PC-3 (cell line): Measurements from ENCODE around the gene UBAC1. TPM values are rescaled to one million over a fixed set of nuclear protein-coding genes. Genes with fewer than 3 reads are reported as not detected.

Experiments used
- ATAC-seq: fragments of 200-7000 bp; cut with Tn5 transposase; 2 replicates; pipeline ENCODE4 v1.9.1; 2020; ENCODE audit warnings: mild to moderate bottlenecking, moderate library complexity
- BruUV-seq: library from RNA; stranded (reverse); fragments of 400-500 nt; replicated peaks from 2 replicates; lab custom pipeline; 2021; lab: Mats Ljungman, UMichigan
- CTCF ChIA-PET: fragments of 300-600 bp; sonication (Branson Sonifier 250); formaldehyde crosslinking; loops from one replicate; lab custom pipeline; 2022; ENCODE audit warnings: antibody characterized with exemption; lab: Charles Lee
- POLR2A ChIA-PET: fragments of 300-600 bp; sonication (Branson Sonifier 250); formaldehyde crosslinking; loops from one replicate; lab custom pipeline; 2022; ENCODE audit warnings: antibody characterized with exemption; ENCODE audit not compliant: unreplicated experiment; lab: Charles Lee
- DNase-seq: peaks from one replicate; pipeline ENCODE4 v3.0.0-alpha.2; 2015
- H2AFZ ChIP-seq: fragments of 300-600 bp; sonication (generic); 2 replicates; pipeline ENCODE4 v1.6.0; 2016; ENCODE audit warnings: antibody characterized with exemption, low read length
- H3F3A ChIP-seq: fragments of 300-600 bp; sonication (generic); one replicate; pipeline ENCODE4 v1.6.0; 2017; ENCODE audit warnings: antibody characterized with exemption, low read length, control low read depth, mild to moderate bottlenecking; ENCODE audit not compliant: unreplicated experiment
- H3K27ac ChIP-seq: fragments of 300-600 bp; sonication (generic); 2 replicates; pipeline ENCODE4 v1.5.1; 2016; ENCODE audit warnings: mild to moderate bottlenecking, low read length
- H3K27me3 ChIP-seq: fragments of 300-600 bp; sonication (generic); 2 replicates; pipeline ENCODE4 v1.6.1; 2016; ENCODE audit warnings: low read length, mixed read lengths
- H3K36me3 ChIP-seq: fragments of 300-600 bp; sonication (generic); 2 replicates; pipeline ENCODE4 v1.6.1; 2016; ENCODE audit warnings: low read depth, mixed run types, low read length, mixed read lengths
- H3K4me1 ChIP-seq: fragments of 300-600 bp; sonication (generic); 2 replicates; pipeline ENCODE4 v1.5.1; 2016; ENCODE audit warnings: low read length; ENCODE audit not compliant: insufficient read depth
- H3K4me2 ChIP-seq: fragments of 300-600 bp; sonication (generic); 2 replicates; pipeline ENCODE4 v1.6.0; 2016; ENCODE audit warnings: low read length
- H3K4me3 ChIP-seq: fragments of 300-600 bp; sonication (generic); 2 replicates; pipeline ENCODE4 v1.5.1; 2016; ENCODE audit warnings: mild to moderate bottlenecking, low read length, mixed read lengths
- H3K79me2 ChIP-seq: fragments of 300-600 bp; sonication (generic); 2 replicates; pipeline ENCODE4 v1.6.1; 2017; ENCODE audit warnings: low read length, mixed read lengths
- H3K9ac ChIP-seq: fragments of 300-600 bp; sonication (generic); 2 replicates; pipeline ENCODE4 v1.6.0; 2016; ENCODE audit warnings: mild to moderate bottlenecking, low read length
- H3K9me2 ChIP-seq: fragments of 300-600 bp; sonication (generic); replicated peaks from 2 replicates; pipeline ENCODE4 v1.6.1; 2016; ENCODE audit warnings: mixed run types, low read length, mixed read lengths
- H3K9me3 ChIP-seq: fragments of 300-600 bp; sonication (generic); 2 replicates; pipeline ENCODE4 v1.6.1; 2016; ENCODE audit warnings: low read length, mixed read lengths
- H4K20me1 ChIP-seq: fragments of 300-600 bp; sonication (generic); 2 replicates; pipeline ENCODE4 v1.6.1; 2016; ENCODE audit warnings: low read length, mixed read lengths
- CTCF ChIP-seq: fragments of 300-600 bp; sonication (generic); conservative IDR thresholded peaks from 2 replicates; pipeline ENCODE4 v1.5.1; 2017; ENCODE audit warnings: antibody characterized with exemption, low read depth, mild to moderate bottlenecking, low read length
- EZH2 ChIP-seq: fragments of 300-600 bp; sonication (generic); IDR thresholded peaks from one replicate; pipeline ENCODE4 v1.6.1; 2017; ENCODE audit warnings: antibody characterized with exemption, mild to moderate bottlenecking, low read length; ENCODE audit not compliant: unreplicated experiment
- EZH2phosphoT487 ChIP-seq: fragments of 300-600 bp; sonication (generic); IDR thresholded peaks from 2 replicates; pipeline ENCODE4 v1.6.1; 2018; ENCODE audit warnings: mild to moderate bottlenecking, antibody characterized with exemption, low read length, borderline replicate concordance
- intact Hi-C: fragments of 100-400 bp; cut with micrococcal nuclease; formaldehyde crosslinking; loops from 2 replicates; pipeline ENCODE4 v1.9.0; 2023
- total RNA-seq: library from RNA; depleted of rRNA; stranded (reverse); fragments of >200 nt; gene quantifications from 2 replicates; pipeline ENCODE4 v1.2.3, GENCODE V29; 2014

UBAC1 gene
- total RNA-seq, 1 experiment from 2014 or later, result 77.3 TPM

GRCh38 chr9:136010176-136010575 lies 49.0 kb upstream of the UBAC1 start:
- no TSS peak for BruUV-seq
- no peaks in the 10 kb centered on the region for H3K79me2 ChIP-seq
- ATAC-seq, result no peak

GRCh38 chr9:136009516-136009915 lies 48.3 kb upstream of the UBAC1 start:
- no peak overlapping the region for H3K4me2 ChIP-seq
- H3K9me3 ChIP-seq, result no peaks in the 10 kb centered on the region
- H3K4me1 ChIP-seq, result peaks cover 17% of the 10 kb centered on the region
- no peak overlapping the region for H3K27ac ChIP-seq
- ATAC-seq, result no peak
- H3K36me3 ChIP-seq, result no peaks in the 10 kb centered on the region
- no peaks in the 10 kb centered on the region for H3K79me2 ChIP-seq
- no peak overlapping the region for H2AFZ ChIP-seq
- BruUV-seq, result no TSS peak
- H3K9me2 ChIP-seq, result no peaks in the 10 kb centered on the region
- intact Hi-C loops, result no loop called here
- ChIA-PET POLR2A (no interaction called here), CTCF (no interaction called here)
- no peak for DNase-seq
- H4K20me1 ChIP-seq, result no peaks in the 10 kb centered on the region
- no peak overlapping the region for H3K4me3 ChIP-seq
- no peak overlapping the region for H3K9ac ChIP-seq
- TF ChIP-seq EZH2phosphoT487, result no peak
- TF ChIP-seq EZH2, result no peak
- no peak for TF ChIP-seq CTCF
- no peaks in the 10 kb centered on the region for H3K27me3 ChIP-seq
- peaks cover 4% of the 10 kb centered on the region for H3F3A ChIP-seq

More at GRCh38 chr9:136010176-136010575, 49.0 kb upstream of the UBAC1 start:
- H3K9me2 ChIP-seq, result no peaks in the 10 kb centered on the region
- peaks cover 4% of the 10 kb centered on the region for H3F3A ChIP-seq
- CTCF ChIA-PET, result no interaction called here
- H3K9ac ChIP-seq, result no peak overlapping the region
- no peak overlapping the region for H2AFZ ChIP-seq
- no peak overlapping the region for H3K27ac ChIP-seq
- POLR2A ChIA-PET, result no interaction called here
- H3K4me3 ChIP-seq, result no peak overlapping the region
- no peak overlapping the region for H3K4me2 ChIP-seq
- intact Hi-C loops, result no loop called here
- H3K27me3 ChIP-seq, result no peaks in the 10 kb centered on the region
- H3K4me1 ChIP-seq, result peaks cover 17% of the 10 kb centered on the region
- no peak for TF ChIP-seq EZH2
- TF ChIP-seq EZH2phosphoT487, result no peak
- no peak for DNase-seq
- no peaks in the 10 kb centered on the region for H3K9me3 ChIP-seq
- no peaks in the 10 kb centered on the region for H4K20me1 ChIP-seq
- H3K36me3 ChIP-seq, result no peaks in the 10 kb centered on the region

GRCh38 chr9:136008693-136008997 lies 47.5 kb upstream of the UBAC1 start:
- TF ChIP-seq EZH2phosphoT487, result no peak
- no peak for TF ChIP-seq EZH2
- no peak for TF ChIP-seq CTCF
- POLR2A ChIA-PET, result no interaction called here
- no peaks in the 10 kb centered on the region for H3K9me2 ChIP-seq
- no peaks in the 10 kb centered on the region for H3K36me3 ChIP-seq
- intact Hi-C loops, result no loop called here
- DNase-seq (no peak), ATAC-seq (no peak)
- CTCF ChIA-PET, result no interaction called here
- H4K20me1 ChIP-seq, result no peaks in the 10 kb centered on the region
- no peak overlapping the region for H2AFZ ChIP-seq
- peak overlapping the region; percentile 51 for H3K27ac ChIP-seq
- BruUV-seq, result no TSS peak
- H3K4me2 ChIP-seq, result peak overlapping the region; percentile 60; the same call in 1 of the 2 replicates
- H3K79me2 ChIP-seq, result no peaks in the 10 kb centered on the region
- H3K9ac ChIP-seq, result no peak overlapping the region
- H3K27me3 ChIP-seq, result no peaks in the 10 kb centered on the region
- H3K4me3 ChIP-seq, result no peak overlapping the region
- H3K4me1 ChIP-seq, result peaks cover 17% of the 10 kb centered on the region
- peaks cover 4% of the 10 kb centered on the region for H3F3A ChIP-seq
- no peaks in the 10 kb centered on the region for H3K9me3 ChIP-seq
